Large intestine (tissue), 3 donors: Measurements from ENCODE around the gene TANK. TPM values are rescaled to one million over a fixed set of nuclear protein-coding genes. Genes with fewer than 3 reads are reported as not detected.
"Not testable (repeated sequence)": the region's sequence is repeated elsewhere in the genome, so short reads cannot be mapped to it uniquely, and the experiment has no call there.

ENCODE experiments used
- DNase-seq, 2 donors: peaks; one replicate each; pipeline versions ENCODE4 v3.0.0 to v3.0.0-alpha.2; 2013
- H3K27ac ChIP-seq: one replicate; pipeline ENCODE4 v1.5.1; 2013; ENCODE audit warnings: low read length
- H3K27me3 ChIP-seq: 2 replicates; pipeline ENCODE4 v1.6.1; 2013; ENCODE audit warnings: low read length; ENCODE audit not compliant: control insufficient read depth, insufficient read depth
- H3K36me3 ChIP-seq: 2 replicates; pipeline ENCODE4 v1.6.1; 2013; ENCODE audit warnings: low read length; ENCODE audit not compliant: control insufficient read depth, insufficient read depth
- H3K4me1 ChIP-seq: one replicate; pipeline ENCODE4 v1.6.1; 2013; ENCODE audit warnings: low read length; ENCODE audit not compliant: control insufficient read depth, insufficient read depth
- H3K4me3 ChIP-seq: one replicate; pipeline ENCODE4 v1.5.1; 2013; ENCODE audit warnings: low read length
- H3K9me3 ChIP-seq: one replicate; pipeline ENCODE4 v1.6.1; 2013; ENCODE audit warnings: mild to moderate bottlenecking, low read depth, low read length, moderate library complexity; ENCODE audit not compliant: control insufficient read depth
- WGBS: methylation state at CpG from one replicate; pipeline ENCODE4 v1.1.5; 2013; ENCODE audit warnings: low lambda C conversion rate; ENCODE audit not compliant: insufficient coverage; 5-methylcytosine and 5-hydroxymethylcytosine counted together
- polyA plus RNA-seq: library from polyadenylated mRNA; unstranded; fragments of 120-200 nt; gene quantifications from one replicate; pipeline ENCODE4 v1.2.1, GENCODE V29; 2013

The TANK gene
- polyA plus RNA-seq, 1 donor: 51.1 TPM

DNA sequence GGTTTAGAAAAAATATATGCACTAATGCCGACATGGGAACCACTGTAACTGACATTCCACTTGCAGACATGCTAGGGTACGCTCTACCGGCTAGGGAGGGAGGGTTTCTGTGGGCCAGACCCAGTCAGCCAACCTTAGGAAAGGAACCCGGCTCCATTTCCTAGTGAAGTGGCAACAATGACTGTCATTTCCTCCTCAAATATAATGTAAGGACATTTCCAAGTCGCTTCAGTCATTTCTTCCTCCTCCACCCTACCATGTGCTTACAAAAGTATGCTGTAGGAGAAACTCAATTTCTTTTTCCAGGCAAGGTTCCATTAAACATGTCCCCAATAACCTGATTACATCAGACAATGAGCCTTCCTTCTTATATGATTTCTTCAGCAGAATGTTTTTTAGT lies 83.7 kb downstream of the TANK start:
- peak in 1 of 2 donors; percentile 36 for DNase-seq
- no peaks in the 10 kb centered on the region for H3K36me3 ChIP-seq
- H3K27me3 ChIP-seq: peaks cover 3% of the 10 kb centered on the region
- peak overlapping the region; percentile 50 for H3K27ac ChIP-seq
- no peaks in the 10 kb centered on the region for H3K4me1 ChIP-seq
- 60% methylated on average over 1 of the region's 5 CpGs for WGBS
- peak overlapping the region; percentile 47 for H3K4me3 ChIP-seq
- no peaks in the 10 kb centered on the region for H3K9me3 ChIP-seq

DNA sequence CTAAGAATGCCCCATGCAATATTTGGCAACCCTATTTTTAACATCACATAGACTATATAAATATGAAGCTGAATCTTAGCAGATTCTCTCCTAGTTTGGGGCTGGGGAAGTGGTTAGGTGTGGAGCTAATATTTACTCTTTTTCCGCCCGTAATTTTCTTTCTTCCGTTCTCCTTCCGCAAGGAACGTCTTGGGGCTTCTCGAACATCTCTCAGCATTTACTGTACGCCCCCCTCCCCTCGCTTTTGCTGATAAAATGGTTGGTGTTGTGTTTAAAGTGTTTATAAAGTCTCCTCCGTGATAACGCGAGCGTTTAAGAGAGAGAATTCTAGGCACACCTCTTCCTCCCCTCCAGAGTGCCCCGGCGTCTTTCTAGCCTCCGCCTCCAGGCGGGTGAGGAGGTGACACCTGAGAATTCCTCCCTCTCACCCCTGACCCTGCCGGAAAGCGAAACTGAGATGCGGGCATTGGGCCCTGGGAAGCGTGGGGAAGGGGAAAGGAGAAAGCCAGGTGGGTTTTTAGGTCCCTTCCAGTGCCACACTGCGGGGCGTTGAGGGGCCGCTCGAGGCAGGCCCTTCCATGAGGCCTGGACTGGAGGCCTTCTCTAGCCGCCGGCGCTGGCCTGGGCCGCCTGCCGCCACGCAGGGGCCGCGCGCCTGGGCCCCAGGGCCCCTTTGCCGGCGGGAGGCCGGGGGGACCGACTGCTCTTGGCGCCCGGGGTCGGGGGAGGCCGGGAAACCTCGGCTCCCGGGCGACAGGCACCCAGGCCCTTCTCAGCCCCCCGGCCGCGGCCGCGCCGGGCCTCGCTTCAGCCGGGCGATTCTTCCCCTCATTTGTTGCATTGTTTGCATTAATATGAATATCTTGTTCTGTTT lies 84.4 kb downstream of the TANK start:
- DNase-seq: peak; percentile 74 to 85
- H3K4me1 ChIP-seq, H3K36me3 ChIP-seq, H3K9me3 ChIP-seq, H3K27me3 ChIP-seq: not testable (repeated sequence)
- WGBS: 25% methylated on average over 8 of the region's 53 CpGs
- H3K27ac ChIP-seq: peak overlapping the region; percentile 50
- H3K4me3 ChIP-seq: peak overlapping the region; percentile 47

DNA sequence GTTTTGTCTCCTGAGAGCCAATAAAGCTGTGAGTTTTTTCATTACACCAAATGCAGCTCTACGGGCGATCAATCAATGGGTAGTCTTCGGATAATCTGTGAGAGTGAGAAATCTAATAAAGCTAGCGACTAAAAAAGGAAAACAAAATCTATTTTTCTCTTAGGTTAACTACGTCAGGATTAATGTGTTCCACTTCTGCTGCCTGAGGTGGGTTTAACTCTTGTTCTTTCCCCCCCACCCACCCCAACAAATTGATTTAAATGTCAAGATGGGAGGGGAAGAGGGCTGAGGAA lies 85.0 kb downstream of the TANK start:
- Histone ChIP-seq H3K9me3 (no peaks in the 10 kb centered on the region), H3K36me3 (no peaks in the 10 kb centered on the region), H3K27me3 (no peaks in the 10 kb centered on the region), H3K27ac (no peak overlapping the region), H3K4me3 (peak overlapping the region; percentile 32), H3K4me1 (no peaks in the 10 kb centered on the region)
- WGBS: 20% methylated on average over 3 of the region's 5 CpGs
- DNase-seq: peak in 1 of 2 donors; percentile 37

DNA sequence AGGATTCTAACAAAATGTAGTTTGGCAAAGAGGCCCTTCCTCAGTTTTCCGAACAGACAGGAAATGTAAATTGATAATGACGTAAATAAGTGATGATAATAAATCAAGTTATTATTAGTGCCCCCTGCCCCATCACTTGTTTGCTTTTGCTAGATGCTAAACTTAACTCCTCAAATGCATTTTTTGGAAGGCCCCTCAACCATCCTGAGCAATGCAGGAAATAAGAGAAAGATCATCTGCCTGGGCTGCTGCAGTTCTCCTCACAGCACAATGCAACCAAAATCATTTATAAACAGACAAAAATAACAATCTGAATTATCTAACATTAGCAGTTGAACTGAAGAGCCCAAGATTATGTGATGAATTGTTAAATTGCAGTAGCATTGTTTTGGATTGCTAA lies 85.4 kb downstream of the TANK start:
- no peaks in the 10 kb centered on the region for H3K36me3 ChIP-seq
- no peaks in the 10 kb centered on the region for H3K9me3 ChIP-seq
- no peaks in the 10 kb centered on the region for H3K27me3 ChIP-seq
- 60% methylated on average over 1 of the region's 2 CpGs for WGBS
- no peak for DNase-seq
- H3K27ac ChIP-seq: no peak overlapping the region
- H3K4me3 ChIP-seq: no peak overlapping the region
- H3K4me1 ChIP-seq: no peaks in the 10 kb centered on the region

DNA sequence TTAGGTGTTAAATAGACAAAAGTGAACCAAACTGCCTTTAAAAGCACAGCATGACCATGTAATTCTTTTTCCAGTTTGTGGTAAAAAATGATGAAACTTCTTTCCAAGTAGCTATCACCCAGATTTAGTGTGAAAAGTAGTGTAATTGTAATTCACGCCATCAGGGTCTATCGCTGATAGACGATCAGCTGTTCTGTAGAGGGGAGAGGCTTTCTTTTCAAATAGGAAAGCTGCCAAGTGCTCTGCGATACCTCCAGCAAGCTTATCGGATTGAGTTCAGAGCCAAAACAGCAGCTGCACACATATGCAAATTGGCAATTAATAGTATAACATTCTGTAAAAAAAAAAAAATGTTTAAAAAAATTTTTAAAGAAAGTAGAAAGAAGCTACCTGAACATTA lies 86.1 kb downstream of the TANK start:
- H3K36me3 ChIP-seq: no peaks in the 10 kb centered on the region
- H3K4me1 ChIP-seq: no peaks in the 10 kb centered on the region
- WGBS: no CpG with 5 or more reads among the region's 5 CpGs
- no peak overlapping the region for H3K4me3 ChIP-seq
- H3K27me3 ChIP-seq: no peaks in the 10 kb centered on the region
- no peak for DNase-seq
- H3K9me3 ChIP-seq: no peaks in the 10 kb centered on the region
- no peak overlapping the region for H3K27ac ChIP-seq

DNA sequence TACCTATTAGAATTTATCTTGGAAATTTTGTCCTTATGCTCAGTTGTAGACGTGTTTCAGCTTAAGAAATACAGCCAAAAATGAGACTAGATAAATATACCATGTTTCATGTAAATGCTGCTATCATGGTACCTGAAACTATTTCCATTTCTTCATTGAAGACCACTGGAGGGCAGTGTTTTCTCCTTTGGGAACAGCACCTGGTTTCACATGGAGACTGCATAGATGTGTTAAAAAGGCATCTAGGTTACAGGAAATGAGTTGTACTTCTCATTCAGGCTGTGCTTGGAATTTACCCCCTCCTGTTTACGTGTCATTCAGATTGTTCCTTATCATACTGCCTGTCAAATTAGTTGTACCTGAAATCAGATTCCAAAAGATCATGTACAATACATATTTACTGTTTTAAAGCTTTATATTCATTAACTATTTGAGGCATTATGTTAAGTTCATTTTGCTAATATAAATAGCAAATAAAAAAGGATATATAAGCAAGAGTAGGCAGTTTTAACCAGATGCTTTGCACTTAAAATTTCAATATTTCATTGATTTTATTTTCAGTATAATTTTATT lies 90.7 kb downstream of the TANK start:
- no peaks in the 10 kb centered on the region for H3K36me3 ChIP-seq
- DNase-seq: peak; percentile 55 to 75
- 20% methylated on average over 2 of the region's 2 CpGs for WGBS

DNA sequence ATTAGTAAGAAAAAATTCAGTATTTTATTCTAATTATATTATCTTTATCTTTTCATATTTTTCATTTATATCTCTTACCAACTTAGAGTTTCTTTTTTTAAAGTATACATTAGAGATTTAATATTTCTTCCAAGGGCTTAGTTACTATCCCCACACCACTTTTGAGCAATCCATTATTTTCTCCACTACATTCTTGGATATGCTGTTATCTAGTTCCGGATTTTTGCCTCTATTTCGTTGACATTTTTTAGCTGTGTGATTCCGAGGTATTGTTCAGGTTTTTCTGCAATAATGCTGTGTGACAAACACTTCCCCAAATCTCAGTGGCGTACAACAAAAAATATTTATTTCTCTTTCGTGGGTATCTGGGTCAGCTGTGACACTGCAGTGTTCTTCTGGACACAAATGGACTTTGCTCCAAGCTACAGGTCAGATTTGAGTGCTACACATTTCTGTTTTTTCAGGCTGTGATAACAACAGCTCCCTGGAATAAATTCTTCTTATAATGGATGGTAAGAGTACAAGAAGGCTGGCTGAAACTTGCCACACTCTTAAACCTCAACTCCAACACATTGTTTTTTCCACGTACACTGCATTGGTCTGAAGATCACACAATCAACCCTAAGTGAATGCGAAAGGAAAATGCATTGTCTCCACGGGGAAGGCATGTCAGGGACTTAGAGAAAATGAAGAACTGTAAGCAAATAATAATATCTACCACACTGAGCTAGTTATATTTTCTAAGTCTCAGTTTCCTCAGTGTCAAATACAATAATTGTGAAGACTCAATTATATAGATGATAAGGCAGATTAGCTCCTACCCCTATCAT lies 97.1 kb downstream of the TANK start:
- Histone ChIP-seq H3K27me3 (no peaks in the 10 kb centered on the region), H3K4me3 (no peak overlapping the region), H3K4me1 (no peaks in the 10 kb centered on the region), H3K9me3 (no peaks in the 10 kb centered on the region), H3K36me3 (no peaks in the 10 kb centered on the region), H3K27ac (no peak overlapping the region)
- 58% methylated on average over 3 of the region's 8 CpGs for WGBS
- peak in 1 of 2 donors; percentile 32 for DNase-seq

More for the DNA sequence above, 90.7 kb downstream of the TANK start:
- H3K9me3 ChIP-seq: no peaks in the 10 kb centered on the region
- H3K27me3 ChIP-seq: no peaks in the 10 kb centered on the region
- no peaks in the 10 kb centered on the region for H3K4me1 ChIP-seq
- H3K27ac ChIP-seq: no peak overlapping the region
- H3K4me3 ChIP-seq: no peak overlapping the region

DNA sequence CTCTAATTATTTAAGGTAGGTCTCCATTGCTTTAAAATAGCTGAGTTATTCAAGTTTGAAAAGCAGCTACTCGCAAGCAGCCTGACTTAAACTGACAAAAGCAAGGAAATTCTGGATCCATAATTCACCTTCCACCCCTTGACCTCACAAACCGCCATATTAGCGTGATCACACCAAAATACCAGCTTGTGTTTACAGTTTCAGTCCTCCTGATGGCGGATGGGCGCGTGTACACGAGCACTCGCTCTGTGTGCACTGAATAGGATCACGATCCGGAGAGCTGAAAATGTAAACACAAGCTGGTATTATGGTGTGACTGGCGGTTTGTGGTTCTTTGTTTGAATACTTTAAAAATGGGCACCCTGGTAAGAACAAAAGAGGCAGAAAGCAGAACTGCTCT lies 105.6 kb downstream of the TANK start:
- H3K27me3 ChIP-seq: no peaks in the 10 kb centered on the region
- 100% methylated on average over 1 of the region's 11 CpGs for WGBS
- no peak for DNase-seq
- H3K27ac ChIP-seq: no peak overlapping the region
- no peaks in the 10 kb centered on the region for H3K36me3 ChIP-seq
- no peaks in the 10 kb centered on the region for H3K4me1 ChIP-seq
- H3K9me3 ChIP-seq: no peaks in the 10 kb centered on the region
- no peak overlapping the region for H3K4me3 ChIP-seq

DNA sequence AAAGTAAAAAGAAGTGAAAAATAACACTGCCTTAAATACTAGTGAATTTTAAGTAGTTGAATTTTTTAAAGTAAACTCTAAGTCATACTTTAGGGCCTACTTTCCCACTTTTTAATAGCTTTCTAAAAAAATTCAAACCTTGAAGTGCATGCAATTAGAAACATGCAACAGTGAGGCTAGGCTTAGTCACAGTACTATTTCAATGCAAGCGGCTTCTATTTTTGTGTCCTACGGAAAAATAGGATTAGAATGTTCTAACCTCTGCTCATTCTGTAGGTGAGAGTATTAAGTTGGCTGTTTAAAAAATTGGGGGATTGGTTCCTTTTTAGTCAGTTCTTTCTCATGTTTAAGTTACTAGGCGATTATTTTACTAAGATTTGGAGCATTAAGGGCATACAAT lies 108.9 kb downstream of the TANK start:
- Histone ChIP-seq H3K4me1 (no peaks in the 10 kb centered on the region), H3K27ac (no peak overlapping the region), H3K4me3 (no peak overlapping the region), H3K27me3 (no peaks in the 10 kb centered on the region), H3K36me3 (no peaks in the 10 kb centered on the region), H3K9me3 (peaks cover 4% of the 10 kb centered on the region)
- no peak for DNase-seq
- no CpG with 5 or more reads among the region's 3 CpGs for WGBS

DNA sequence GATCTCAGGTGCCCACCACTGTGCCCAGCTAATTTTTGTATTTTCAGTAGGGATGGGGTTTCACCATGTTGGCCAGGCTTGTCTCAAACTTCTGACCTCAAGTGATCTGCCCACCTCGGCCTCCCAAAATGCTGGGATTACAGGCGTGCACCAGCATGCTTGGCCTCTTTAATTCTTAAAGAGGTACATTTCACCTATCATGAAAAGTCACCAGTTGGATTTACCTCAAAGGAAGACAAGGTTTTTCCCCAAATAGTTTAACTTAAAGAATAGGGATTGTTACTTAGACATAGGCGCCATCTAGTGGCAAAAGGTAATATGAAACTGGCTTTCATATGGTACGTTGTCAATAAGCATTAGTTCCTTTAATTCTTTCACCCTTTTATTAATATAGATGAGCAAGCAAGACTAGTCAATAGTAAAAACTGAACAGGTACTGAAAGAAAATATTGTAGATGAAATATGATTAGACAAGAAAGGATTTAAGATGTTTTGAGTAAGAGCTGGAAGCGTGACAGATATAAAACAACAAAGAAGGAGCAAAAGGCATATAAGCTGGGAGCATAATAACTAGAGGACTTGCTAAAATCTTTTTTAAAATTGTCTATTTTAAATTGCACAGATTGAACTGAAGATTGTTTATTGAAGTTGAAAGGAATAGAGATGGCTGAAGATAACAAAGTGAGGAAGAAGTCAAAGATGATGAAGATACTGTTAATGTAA lies 113.0 kb downstream of the TANK start:
- DNase-seq: peak in 1 of 2 donors; percentile 19
- H3K27me3 ChIP-seq: no peaks in the 10 kb centered on the region
- 58% methylated on average over 2 of the region's 5 CpGs for WGBS

More for the DNA sequence above, 113.0 kb downstream of the TANK start:
- Histone ChIP-seq H3K36me3 (no peaks in the 10 kb centered on the region), H3K4me1 (no peaks in the 10 kb centered on the region), H3K4me3 (no peak overlapping the region), H3K9me3 (peaks cover 4% of the 10 kb centered on the region), H3K27ac (no peak overlapping the region)
